ENCODE results near the gene CCM2. TPM values are rescaled to one million over a fixed set of nuclear protein-coding genes. Genes with fewer than 3 reads are reported as not detected.

The CCM2 gene
- total and polyA plus RNA-seq, 2 of the 8 experiments (the other 6 are each of a cell fraction or from before 2014, with no cell fraction given), result 31.6 to 41.2 TPM

DNA sequence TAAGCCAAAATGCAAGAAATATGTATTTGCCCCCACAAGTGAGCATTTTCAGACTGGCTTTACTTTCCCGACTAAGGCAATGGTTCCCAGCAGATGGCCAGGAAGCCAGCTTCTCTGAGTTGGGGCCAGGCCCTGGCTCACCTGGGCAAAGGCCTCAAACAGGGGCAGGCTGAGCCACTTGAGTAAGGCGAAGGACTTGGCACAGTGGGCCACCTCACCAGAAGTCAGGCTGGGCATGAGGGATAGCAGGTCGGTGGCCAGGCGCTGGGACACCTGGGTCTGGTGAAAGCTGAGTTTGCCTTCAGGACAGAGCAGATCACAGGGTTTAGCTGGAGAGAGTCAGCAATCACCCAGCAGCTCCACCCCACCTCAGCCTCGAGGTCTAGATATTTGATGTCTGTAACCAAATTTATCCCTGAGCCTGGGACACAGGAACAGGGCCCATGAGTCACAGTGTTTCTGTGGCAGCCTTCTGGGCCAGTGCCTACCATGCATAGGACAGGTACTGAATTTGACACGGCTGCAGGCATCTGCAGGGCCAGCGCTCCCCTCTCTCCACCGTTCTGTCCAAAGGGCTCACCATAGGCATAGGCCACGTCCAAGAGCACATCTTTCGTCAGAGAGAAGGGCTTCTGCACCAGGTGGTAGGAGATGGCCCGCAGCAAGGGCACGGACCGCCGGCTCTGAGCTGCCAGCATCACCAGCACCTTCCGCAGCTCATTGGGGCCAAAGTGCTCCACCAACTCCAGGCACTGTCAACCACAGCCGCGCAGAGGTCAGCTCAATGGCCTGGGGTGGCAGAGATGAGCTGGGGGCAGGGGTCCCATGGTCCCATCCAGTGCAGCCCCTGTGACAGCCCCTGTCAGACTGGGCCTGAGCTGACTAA, 104.2 kb downstream of the CCM2 start:
- Histone ChIP-seq H4K91ac (replicated peaks; ENCODE audit: insufficient read length, low read length) (no peak overlapping the region), H2BK12ac (ENCODE audit: low read depth, low read length) (no peak overlapping the region), H2BK5ac (ENCODE audit: low read depth, low read length) (no peak overlapping the region), H3K79me1 (ENCODE audit: low read depth, low read length) (peaks cover 10% of the 10 kb centered on the region), H4K5ac (ENCODE audit: insufficient read length, low read depth, low read length) (no peak overlapping the region), H2AK5ac (ENCODE audit: low read depth, low read length) (no peak overlapping the region), H2BK15ac (ENCODE audit: low read length) (no peak overlapping the region), H2BK120ac (replicated peaks; ENCODE audit: low read depth, low read length) (no peak overlapping the region), H3K4me1 (replicated peaks in 1 of 4; ENCODE audit: control insufficient read depth in 3 of 4, insufficient read depth in 4 of 4, low read length in 3 of 4) (no peaks in the 10 kb centered on the region), H3K18ac (ENCODE audit: extremely low read depth, low read length) (no peak overlapping the region), H3K27me3 (replicated peaks in 1 of 4; ENCODE audit: control insufficient read depth in 3 of 4, extremely low read depth in 1 of 4, insufficient read depth in 3 of 4, low read length in 3 of 4) (no peaks in the 10 kb centered on the region), H4K8ac (ENCODE audit: extremely low read depth, insufficient read depth, low read length) (no peak overlapping the region), H3K4me2 (ENCODE audit: insufficient read depth in 1 of 2, low read depth in 2 of 2, low read length in 2 of 2) (no peak overlapping the region), H3K23me2 (ENCODE audit: low read depth, low read length) (no peaks in the 10 kb centered on the region), H3K9me3 (ENCODE audit: insufficient read depth in 2 of 2, low read depth in 1 of 2, low read length in 1 of 2) (no peaks in the 10 kb centered on the region), H2BK20ac (ENCODE audit: low read length) (no peak overlapping the region), H3K9ac (replicated peaks in 1 of 4; ENCODE audit: extremely low read depth in 1 of 4, low read depth in 3 of 4, low read length in 3 of 4) (no peak overlapping the region), H3K14ac (ENCODE audit: insufficient read length) (no peak overlapping the region), H3K56ac (replicated peaks; ENCODE audit: insufficient read length, low read depth, low read length) (no peak overlapping the region), H3K36me3 (ENCODE audit: control insufficient read depth in 2 of 4, insufficient read depth in 4 of 4, low read length in 3 of 4) (peaks cover 73 to 100% (median 92%) of the 10 kb centered on the region in 4 experiments), H3K23ac (ENCODE audit: insufficient read length) (no peak overlapping the region), H3K4me3 (ENCODE audit: extremely low read depth in 1 of 4, insufficient read depth in 2 of 4, low read depth in 3 of 4, low read length in 4 of 4) (no peak overlapping the region), H4K20me1 (replicated peaks in 1 of 2; ENCODE audit: control insufficient read depth in 1 of 2, insufficient read depth in 2 of 2, low read length in 2 of 2) (peaks cover 16 to 56% of the 10 kb centered on the region in 2 experiments), H3K27ac (ENCODE audit: low read depth, low read length) (no peak overlapping the region), H3K79me2 (ENCODE audit: control insufficient read depth in 1 of 2, insufficient read depth in 2 of 2, low read length in 2 of 2) (peaks cover 3 to 28% of the 10 kb centered on the region in 2 experiments; a peak in 3 of 4 replicates), H2AFZ (ENCODE audit: low read length) (no peak overlapping the region), H3K4ac (replicated peaks; ENCODE audit: insufficient read length, low read depth, low read length) (no peak overlapping the region)
- FAIRE-seq (no peak), DNase-seq (ENCODE audit: low read depth in 1 of 2, low spot score in 2 of 2) (no peak)
- CTCF ChIA-PET (ENCODE audit: partially characterized antibody), result interaction anchor here (0.6 to 2.5 kb wide), 9 partner anchors 11 to 131 kb away, joined by 3 to 13 read pairs (median 3); partner anchors contain the start of gene CCM2
- WGBS, 2 experiments (ENCODE audit: extremely low coverage in 1 of 2, insufficient coverage in 1 of 2, insufficient read length in 1 of 2, insufficient replicate concordance in 2 of 2, low coverage in 1 of 2, low lambda C conversion rate in 2 of 2, missing lambda C conversion rate in 1 of 2), result 92% methylated on average over 17 of the region's 17 CpGs; no CpG with 5 or more reads in 1 of the 2 experiments
- POLR2A ChIA-PET (ENCODE audit: partially characterized antibody), result interaction anchor here (0.6 to 4.0 kb wide), 14 partner anchors 8 to 728 kb away, joined by 3 to 18 read pairs (median 5); partner anchors contain the start of genes MYO1G, NACAD and TBRG4
- TF ChIP-seq, protein P1, sequence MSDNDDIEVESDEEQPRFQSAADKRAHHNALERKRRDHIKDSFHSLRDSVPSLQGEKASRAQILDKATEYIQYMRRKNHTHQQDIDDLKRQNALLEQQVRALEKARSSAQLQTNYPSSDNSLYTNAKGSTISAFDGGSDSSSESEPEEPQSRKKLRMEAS (IDR thresholded peaks at IDR 0.05), result no peak
- TF ChIP-seq HDAC2 (IDR thresholded peaks at IDR 0.05; ENCODE audit: borderline replicate concordance in 1 of 2, low read depth in 2 of 2, low read length in 2 of 2), result no peak
- no peak for TF ChIP-seq TCF12 (IDR thresholded peaks at IDR 0.05; ENCODE audit: low read depth, low read length)
- TF ChIP-seq KDM1A (IDR thresholded peaks at IDR 0.05; ENCODE audit: borderline replicate concordance, low read length), result no peak
- TF ChIP-seq CTBP2 (IDR thresholded peaks at IDR 0.05; ENCODE audit: borderline replicate concordance, insufficient read depth, insufficient read length, low read length), result no peak
- TF ChIP-seq GABPA (IDR thresholded peaks at IDR 0.05; ENCODE audit: borderline replicate concordance, insufficient read depth, low read length), result no peak
- TF ChIP-seq, protein P2, sequence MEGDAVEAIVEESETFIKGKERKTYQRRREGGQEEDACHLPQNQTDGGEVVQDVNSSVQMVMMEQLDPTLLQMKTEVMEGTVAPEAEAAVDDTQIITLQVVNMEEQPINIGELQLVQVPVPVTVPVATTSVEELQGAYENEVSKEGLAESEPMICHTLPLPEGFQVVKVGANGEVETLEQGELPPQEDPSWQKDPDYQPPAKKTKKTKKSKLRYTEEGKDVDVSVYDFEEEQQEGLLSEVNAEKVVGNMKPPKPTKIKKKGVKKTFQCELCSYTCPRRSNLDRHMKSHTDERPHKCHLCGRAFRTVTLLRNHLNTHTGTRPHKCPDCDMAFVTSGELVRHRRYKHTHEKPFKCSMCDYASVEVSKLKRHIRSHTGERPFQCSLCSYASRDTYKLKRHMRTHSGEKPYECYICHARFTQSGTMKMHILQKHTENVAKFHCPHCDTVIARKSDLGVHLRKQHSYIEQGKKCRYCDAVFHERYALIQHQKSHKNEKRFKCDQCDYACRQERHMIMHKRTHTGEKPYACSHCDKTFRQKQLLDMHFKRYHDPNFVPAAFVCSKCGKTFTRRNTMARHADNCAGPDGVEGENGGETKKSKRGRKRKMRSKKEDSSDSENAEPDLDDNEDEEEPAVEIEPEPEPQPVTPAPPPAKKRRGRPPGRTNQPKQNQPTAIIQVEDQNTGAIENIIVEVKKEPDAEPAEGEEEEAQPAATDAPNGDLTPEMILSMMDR (IDR thresholded peaks at IDR 0.05; ENCODE audit: control extremely low read depth in 1 of 3, insufficient read depth in 1 of 3, low read depth in 1 of 3, low read length in 3 of 3), result no peak
- TF ChIP-seq BCL11A (IDR thresholded peaks at IDR 0.05; ENCODE audit: low read depth in 2 of 2, low read length in 2 of 2), result no peak

All from H1 (cell line).